Vagina (tissue), 2 donors: ENCODE results near the gene NELFA.

Experiments used
- CTCF ChIP-seq, 3 experiments: fragments of 450-650 bp in 2 of 3; fragments of 200-600 bp in 1 of 3; sonication (generic) in 1 of 3; IDR thresholded peaks; one replicate each; pipeline ENCODE4 v1.5.1; 2017 to 2019; ENCODE audit warnings: antibody characterized with exemption in 3 of 3, mild to moderate bottlenecking in 2 of 3, moderate library complexity in 2 of 3
- POLR2A ChIP-seq, 2 donors: fragments of 450-650 bp; IDR thresholded peaks; one replicate each; pipeline ENCODE4 v1.6.1; 2017; ENCODE audit warnings: antibody characterized with exemption in 2 of 2, mild to moderate bottlenecking in 2 of 2, moderate library complexity in 2 of 2

GRCh38 chr4:1974840-1975239, 33.9 kb downstream of the NELFA start:
- TF ChIP-seq CTCF (IDR thresholded peaks at IDR 0.05) (no peak), POLR2A (IDR thresholded peaks at IDR 0.05) (no peak)
